ENCODE data around the gene AP1S1. TPM values are rescaled to one million over a fixed set of nuclear protein-coding genes. Genes with fewer than 3 reads are reported as not detected.
A peak's percentile ranks its signal among the peaks of the same experiment; 100 is the strongest.

AP1S1 gene
- total and polyA plus RNA-seq, 7 donors, result 5.7 to 29.9 (median 7.1) TPM

DNA sequence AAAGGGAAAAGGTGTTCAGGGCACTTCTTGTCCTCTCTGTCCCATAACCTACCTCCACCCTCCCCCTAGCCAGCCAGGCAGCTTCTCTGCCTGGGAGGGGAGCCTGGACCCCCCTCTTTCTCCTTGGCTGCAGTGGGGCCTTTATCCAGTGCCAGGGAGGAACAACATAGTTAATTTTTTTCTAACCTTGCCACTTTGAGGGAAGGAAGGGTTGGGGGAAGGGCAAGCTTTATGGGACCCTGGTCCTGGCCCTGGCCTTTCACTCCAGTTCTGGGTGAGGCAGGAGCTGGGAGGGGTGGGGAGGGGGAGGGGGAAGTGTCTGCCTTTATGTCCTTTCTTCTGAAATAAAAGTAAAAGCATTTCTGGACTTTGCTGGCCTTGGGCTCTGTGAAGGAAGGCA lies 6.6 kb downstream of the AP1S1 start:
- DNase-seq (no peak), ATAC-seq (no peak)
- Histone ChIP-seq H3K27me3 (ENCODE audit: insufficient read depth in 3 of 3, low read length in 2 of 3) (peaks cover 0 to 44% (median 23%) of the 10 kb centered on the region in 3 donors), H3K4me3 (no peak overlapping the region), H3K9me3 (no peaks in the 10 kb centered on the region), H3K4me1 (peaks cover 4% of the 10 kb centered on the region), H3K36me3 (ENCODE audit: insufficient read depth in 1 of 2, low read depth in 1 of 2) (peaks cover 0 to 33% of the 10 kb centered on the region in 2 donors), H3K27ac (no peak overlapping the region)
- TF ChIP-seq, protein P1, sequence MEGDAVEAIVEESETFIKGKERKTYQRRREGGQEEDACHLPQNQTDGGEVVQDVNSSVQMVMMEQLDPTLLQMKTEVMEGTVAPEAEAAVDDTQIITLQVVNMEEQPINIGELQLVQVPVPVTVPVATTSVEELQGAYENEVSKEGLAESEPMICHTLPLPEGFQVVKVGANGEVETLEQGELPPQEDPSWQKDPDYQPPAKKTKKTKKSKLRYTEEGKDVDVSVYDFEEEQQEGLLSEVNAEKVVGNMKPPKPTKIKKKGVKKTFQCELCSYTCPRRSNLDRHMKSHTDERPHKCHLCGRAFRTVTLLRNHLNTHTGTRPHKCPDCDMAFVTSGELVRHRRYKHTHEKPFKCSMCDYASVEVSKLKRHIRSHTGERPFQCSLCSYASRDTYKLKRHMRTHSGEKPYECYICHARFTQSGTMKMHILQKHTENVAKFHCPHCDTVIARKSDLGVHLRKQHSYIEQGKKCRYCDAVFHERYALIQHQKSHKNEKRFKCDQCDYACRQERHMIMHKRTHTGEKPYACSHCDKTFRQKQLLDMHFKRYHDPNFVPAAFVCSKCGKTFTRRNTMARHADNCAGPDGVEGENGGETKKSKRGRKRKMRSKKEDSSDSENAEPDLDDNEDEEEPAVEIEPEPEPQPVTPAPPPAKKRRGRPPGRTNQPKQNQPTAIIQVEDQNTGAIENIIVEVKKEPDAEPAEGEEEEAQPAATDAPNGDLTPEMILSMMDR (IDR thresholded peaks at IDR 0.05), result no peak
- intact Hi-C loops (cut with DNase I), result no loop called here

DNA sequence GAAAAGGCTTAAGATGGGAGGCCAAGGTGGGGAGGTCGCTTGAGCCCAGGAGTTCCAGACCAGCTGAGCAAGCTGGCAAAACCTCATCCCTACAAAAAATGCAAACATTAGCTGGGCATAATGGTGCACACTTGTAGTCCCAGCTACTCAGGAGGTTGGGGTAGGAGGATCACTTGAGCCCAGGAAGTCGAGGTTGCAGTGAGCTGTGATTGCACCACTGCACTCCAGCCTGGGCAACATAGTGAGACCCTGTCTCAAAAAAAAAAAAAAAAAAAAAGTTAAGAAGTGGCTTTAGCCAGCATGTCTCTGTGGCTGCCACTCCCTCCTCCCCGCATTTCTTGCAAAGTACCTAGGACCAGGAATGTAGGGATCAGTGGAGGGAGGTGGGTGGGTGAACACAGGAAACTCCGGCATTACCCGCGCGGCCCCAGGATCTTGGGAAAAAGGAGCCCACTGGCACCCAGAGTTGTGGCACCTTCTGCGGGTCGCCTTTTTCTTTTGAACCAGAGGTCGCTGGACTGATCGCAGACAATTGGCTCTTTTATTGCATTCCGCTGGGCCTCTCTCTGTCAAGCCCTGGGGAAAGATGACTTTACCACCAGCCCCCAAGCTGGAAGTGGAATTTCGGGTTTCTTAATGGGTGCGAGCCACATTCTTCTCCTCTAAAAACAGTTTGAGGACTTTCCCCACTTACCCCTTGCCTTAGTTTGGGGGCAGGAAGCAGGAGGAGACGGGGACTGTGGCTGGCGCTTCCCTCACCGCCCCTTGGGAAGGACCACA lies 7.6 kb downstream of the AP1S1 start:
- Histone ChIP-seq H3K27ac (no peak overlapping the region), H3K36me3 (ENCODE audit: insufficient read depth in 1 of 2, low read depth in 1 of 2) (peaks cover 0 to 33% of the 10 kb centered on the region in 2 donors), H3K9me3 (no peaks in the 10 kb centered on the region), H3K27me3 (ENCODE audit: insufficient read depth in 3 of 3, low read length in 2 of 3) (peaks cover 0 to 52% (median 27%) of the 10 kb centered on the region in 3 donors), H3K4me3 (no peak overlapping the region), H3K4me1 (peaks cover 4% of the 10 kb centered on the region)
- intact Hi-C loops (cut with DNase I), result no loop called here
- DNase-seq, result no peak
- TF ChIP-seq, protein P1 (IDR thresholded peaks at IDR 0.05), result no peak
- no peak for ATAC-seq
- WGBS, 3 donors, result 80 to 83% (median 80%) methylated on average over 17 of the region's 17 CpGs

DNA sequence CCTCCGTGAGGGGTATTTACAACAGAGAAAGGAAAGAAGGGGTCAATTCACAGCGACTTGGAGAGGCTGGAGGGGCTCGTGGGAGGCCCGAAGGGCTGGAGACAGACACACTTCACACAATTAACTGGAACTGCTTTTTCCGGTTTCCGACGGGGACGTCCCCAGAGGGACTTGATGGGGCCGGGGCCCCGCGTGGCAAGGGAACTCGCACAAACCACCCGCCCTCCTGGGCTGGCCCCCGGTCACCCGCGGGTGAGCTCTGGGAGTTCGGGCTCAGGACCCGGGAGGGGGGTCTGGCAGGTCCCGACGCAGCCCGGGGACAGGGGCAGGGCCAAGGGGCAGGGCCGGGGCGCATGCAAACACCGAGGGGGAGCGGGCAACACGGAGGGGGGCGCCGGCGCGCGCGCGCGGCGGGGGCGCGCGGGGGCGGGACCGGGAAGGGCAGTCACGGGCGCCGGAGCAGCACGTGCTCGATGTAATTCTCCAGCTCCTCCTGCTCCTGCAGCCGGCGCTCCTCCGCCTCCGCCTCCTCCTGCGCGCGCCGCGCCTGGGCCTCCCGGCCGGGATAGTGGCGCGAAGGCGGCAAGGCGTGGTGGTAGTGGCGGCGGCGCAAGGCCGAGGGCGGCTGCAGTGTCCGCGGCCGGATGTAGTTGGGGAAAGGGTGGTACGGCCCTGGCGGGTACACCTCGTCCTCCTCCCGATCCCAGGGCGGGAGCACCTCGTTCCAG lies 8.4 kb downstream of the AP1S1 start:
- ATAC-seq, result no peak

DNA sequence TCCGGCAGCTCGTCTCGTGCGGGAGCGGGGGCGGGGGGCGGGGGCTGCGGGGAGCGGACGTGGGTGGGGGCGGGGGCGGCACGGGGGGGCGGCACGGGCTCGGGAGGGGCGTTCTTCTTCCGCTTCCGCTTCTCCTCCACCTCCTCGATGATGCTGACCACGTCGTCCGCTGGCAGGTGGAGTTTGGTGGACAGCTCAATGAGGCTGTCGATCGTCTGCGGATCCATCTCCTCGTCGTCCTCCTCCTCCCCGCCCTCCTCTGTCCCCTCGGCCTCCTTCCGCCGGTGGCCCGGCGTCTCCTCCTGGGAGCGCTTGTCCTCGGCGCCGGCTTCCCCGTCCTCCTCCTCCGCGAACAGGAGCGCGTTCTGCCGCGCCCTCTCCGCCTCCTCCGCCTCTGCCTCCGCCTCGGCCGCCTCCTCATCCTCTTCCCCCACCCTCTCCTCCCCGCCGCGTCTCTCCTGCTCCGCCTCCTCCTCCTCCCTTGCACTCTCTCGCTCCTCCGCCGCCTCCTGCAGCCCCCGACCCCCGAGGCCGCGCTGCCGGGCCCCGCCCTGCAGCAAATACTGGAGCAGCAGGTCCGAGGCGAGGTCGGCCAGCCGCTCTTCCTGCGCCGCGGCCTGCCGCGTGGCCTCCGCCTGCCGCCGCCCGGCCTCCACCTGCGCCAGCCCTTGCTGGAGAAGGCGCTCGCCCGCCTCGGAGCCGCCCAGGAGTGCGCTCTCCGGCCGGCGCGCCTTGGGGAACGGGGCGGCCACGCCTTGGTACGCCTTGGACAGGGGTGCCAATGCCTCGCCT lies 9.2 kb downstream of the AP1S1 start:
- H3K36me3 ChIP-seq (ENCODE audit: insufficient read depth in 1 of 2, low read depth in 1 of 2), result peaks cover 0 to 19% of the 10 kb centered on the region in 2 donors
- 1 to 2% (median 2%) methylated on average over 48 to 92 of the region's 92 CpGs for WGBS, 3 donors
- TF ChIP-seq, protein P1 (IDR thresholded peaks at IDR 0.05), result no peak
- peaks cover 0 to 68% (median 37%) of the 10 kb centered on the region in 3 donors for H3K27me3 ChIP-seq (ENCODE audit: insufficient read depth in 3 of 3, low read length in 2 of 3)
- intact Hi-C loops (cut with DNase I), result no loop called here
- peak overlapping the region; percentile 48 for H3K4me3 ChIP-seq
- ATAC-seq (no peak), DNase-seq (no peak)
- peaks cover 4% of the 10 kb centered on the region for H3K4me1 ChIP-seq
- H3K9me3 ChIP-seq, result no peaks in the 10 kb centered on the region
- no peak overlapping the region for H3K27ac ChIP-seq

More for the DNA sequence above, 8.4 kb downstream of the AP1S1 start:
- H3K27me3 ChIP-seq (ENCODE audit: insufficient read depth in 3 of 3, low read length in 2 of 3), result peaks cover 0 to 60% (median 34%) of the 10 kb centered on the region in 3 donors
- H3K27ac ChIP-seq, result no peak overlapping the region
- H3K9me3 ChIP-seq, result no peaks in the 10 kb centered on the region
- H3K4me3 ChIP-seq, result peak overlapping the region; percentile 48
- 2 to 7% (median 3%) methylated on average over 25 to 74 of the region's 74 CpGs for WGBS, 3 donors
- intact Hi-C loops (cut with DNase I), result no loop called here
- H3K36me3 ChIP-seq (ENCODE audit: insufficient read depth in 1 of 2, low read depth in 1 of 2), result peaks cover 0 to 25% of the 10 kb centered on the region in 2 donors
- TF ChIP-seq, protein P1 (IDR thresholded peaks at IDR 0.05), result no peak
- H3K4me1 ChIP-seq, result peaks cover 4% of the 10 kb centered on the region
- no peak for DNase-seq

All from psoas muscle (tissue), 8 donors.